PC-3 (cell line): ENCODE data around the gene MTCL3.
A peak's percentile ranks its signal among the peaks of the same experiment; 100 is the strongest.

ENCODE experiments used
- ATAC-seq: fragments of 200-7000 bp; cut with Tn5 transposase; 2 replicates; pipeline ENCODE4 v1.9.1; 2020; ENCODE audit warnings: mild to moderate bottlenecking, moderate library complexity
- BruUV-seq: library from RNA; stranded (reverse); fragments of 400-500 nt; replicated peaks from 2 replicates; lab custom pipeline; 2021; lab: Mats Ljungman, UMichigan
- CTCF ChIA-PET: fragments of 300-600 bp; sonication (Branson Sonifier 250); formaldehyde crosslinking; loops from one replicate; lab custom pipeline; 2022; ENCODE audit warnings: antibody characterized with exemption; lab: Charles Lee
- POLR2A ChIA-PET: fragments of 300-600 bp; sonication (Branson Sonifier 250); formaldehyde crosslinking; loops from one replicate; lab custom pipeline; 2022; ENCODE audit warnings: antibody characterized with exemption; ENCODE audit not compliant: unreplicated experiment; lab: Charles Lee
- DNase-seq: peaks from one replicate; pipeline ENCODE4 v3.0.0-alpha.2; 2015
- H2AFZ ChIP-seq: fragments of 300-600 bp; sonication (generic); 2 replicates; pipeline ENCODE4 v1.6.0; 2016; ENCODE audit warnings: antibody characterized with exemption, low read length
- H3F3A ChIP-seq: fragments of 300-600 bp; sonication (generic); one replicate; pipeline ENCODE4 v1.6.0; 2017; ENCODE audit warnings: antibody characterized with exemption, low read length, control low read depth, mild to moderate bottlenecking; ENCODE audit not compliant: unreplicated experiment
- H3K27ac ChIP-seq: fragments of 300-600 bp; sonication (generic); 2 replicates; pipeline ENCODE4 v1.5.1; 2016; ENCODE audit warnings: mild to moderate bottlenecking, low read length
- H3K27me3 ChIP-seq: fragments of 300-600 bp; sonication (generic); 2 replicates; pipeline ENCODE4 v1.6.1; 2016; ENCODE audit warnings: low read length, mixed read lengths
- H3K36me3 ChIP-seq: fragments of 300-600 bp; sonication (generic); 2 replicates; pipeline ENCODE4 v1.6.1; 2016; ENCODE audit warnings: low read depth, mixed run types, low read length, mixed read lengths
- H3K4me1 ChIP-seq: fragments of 300-600 bp; sonication (generic); 2 replicates; pipeline ENCODE4 v1.5.1; 2016; ENCODE audit warnings: low read length; ENCODE audit not compliant: insufficient read depth
- H3K4me2 ChIP-seq: fragments of 300-600 bp; sonication (generic); 2 replicates; pipeline ENCODE4 v1.6.0; 2016; ENCODE audit warnings: low read length
- H3K4me3 ChIP-seq: fragments of 300-600 bp; sonication (generic); 2 replicates; pipeline ENCODE4 v1.5.1; 2016; ENCODE audit warnings: mild to moderate bottlenecking, low read length, mixed read lengths
- H3K79me2 ChIP-seq: fragments of 300-600 bp; sonication (generic); 2 replicates; pipeline ENCODE4 v1.6.1; 2017; ENCODE audit warnings: low read length, mixed read lengths
- H3K9ac ChIP-seq: fragments of 300-600 bp; sonication (generic); 2 replicates; pipeline ENCODE4 v1.6.0; 2016; ENCODE audit warnings: mild to moderate bottlenecking, low read length
- H3K9me2 ChIP-seq: fragments of 300-600 bp; sonication (generic); replicated peaks from 2 replicates; pipeline ENCODE4 v1.6.1; 2016; ENCODE audit warnings: mixed run types, low read length, mixed read lengths
- H3K9me3 ChIP-seq: fragments of 300-600 bp; sonication (generic); 2 replicates; pipeline ENCODE4 v1.6.1; 2016; ENCODE audit warnings: low read length, mixed read lengths
- H4K20me1 ChIP-seq: fragments of 300-600 bp; sonication (generic); 2 replicates; pipeline ENCODE4 v1.6.1; 2016; ENCODE audit warnings: low read length, mixed read lengths
- CTCF ChIP-seq: fragments of 300-600 bp; sonication (generic); conservative IDR thresholded peaks from 2 replicates; pipeline ENCODE4 v1.5.1; 2017; ENCODE audit warnings: antibody characterized with exemption, low read depth, mild to moderate bottlenecking, low read length
- EZH2 ChIP-seq: fragments of 300-600 bp; sonication (generic); IDR thresholded peaks from one replicate; pipeline ENCODE4 v1.6.1; 2017; ENCODE audit warnings: antibody characterized with exemption, mild to moderate bottlenecking, low read length; ENCODE audit not compliant: unreplicated experiment
- EZH2phosphoT487 ChIP-seq: fragments of 300-600 bp; sonication (generic); IDR thresholded peaks from 2 replicates; pipeline ENCODE4 v1.6.1; 2018; ENCODE audit warnings: mild to moderate bottlenecking, antibody characterized with exemption, low read length, borderline replicate concordance
- intact Hi-C: fragments of 100-400 bp; cut with micrococcal nuclease; formaldehyde crosslinking; loops from 2 replicates; pipeline ENCODE4 v1.9.0; 2023

The MTCL3 gene

GRCh38 chr6:127516662-127517273 is 2.4 kb downstream of the MTCL3 start:
- ChIA-PET POLR2A (interaction anchor here (1.0 kb wide), 1 partner anchor 58 kb away, joined by 6 read pairs; the partner anchor contains the start of gene KIAA0408), CTCF (interaction anchor here (0.6 to 1.5 kb wide), 4 partner anchors 19 to 58 kb away, joined by 3 to 5 read pairs (median 4); partner anchors contain the start of gene KIAA0408)
- Histone ChIP-seq H3F3A (no peaks in the 10 kb centered on the region), H3K79me2 (no peaks in the 10 kb centered on the region), H3K9me2 (no peaks in the 10 kb centered on the region), H3K4me2 (peak overlapping the region; percentile 84), H3K4me1 (no peaks in the 10 kb centered on the region), H4K20me1 (no peaks in the 10 kb centered on the region), H3K27ac (no peak overlapping the region), H3K27me3 (peaks cover 2% of the 10 kb centered on the region; the same call in 1 of the 2 replicates), H3K9me3 (no peaks in the 10 kb centered on the region), H3K36me3 (peaks cover 2% of the 10 kb centered on the region; the same call in 1 of the 2 replicates), H3K4me3 (peak overlapping the region; percentile 66), H3K9ac (no peak overlapping the region), H2AFZ (peak overlapping the region; percentile 61; the same call in 1 of the 2 replicates)
- intact Hi-C loops = loop anchor here (1.0 to 5.0 kb wide), 2 partner anchors 34 to 51 kb away; no protein-coding TSS in a partner anchor
- BruUV-seq = no TSS peak
- ATAC-seq (peak; percentile 74), DNase-seq (peak; percentile 56)
- TF ChIP-seq EZH2 (no peak), EZH2phosphoT487 (no peak), CTCF (peak; percentile 76)

- H3K9me2 ChIP-seq = no peaks in the 10 kb centered on the region
- BruUV-seq = no TSS peak
- DNase-seq = peak; percentile 32
- H3K9me3 ChIP-seq = no peaks in the 10 kb centered on the region
- peaks cover 2% of the 10 kb centered on the region; the same call in 1 of the 2 replicates for H3K36me3 ChIP-seq
- peak overlapping the region; percentile 66 for H3K4me3 ChIP-seq
- H3K27ac ChIP-seq = no peak overlapping the region
- peak overlapping the region; percentile 61 for H2AFZ ChIP-seq
- ChIA-PET POLR2A (interaction anchor here (1.0 kb wide), 1 partner anchor 57 kb away, joined by 6 read pairs; the partner anchor contains the start of gene KIAA0408), CTCF (interaction anchor here (0.5 to 1.5 kb wide), 7 partner anchors 23 to 1522 kb away, joined by 3 to 5 read pairs (median 4); partner anchors contain the start of gene KIAA0408)
- ATAC-seq = peak; percentile 75
- intact Hi-C loops = loop anchor here (1.0 to 5.0 kb wide), 2 partner anchors 34 to 51 kb away; no protein-coding TSS in a partner anchor
- no peaks in the 10 kb centered on the region for H3K79me2 ChIP-seq
- H3F3A ChIP-seq = no peaks in the 10 kb centered on the region
- no peaks in the 10 kb centered on the region; the same call in 1 of the 2 replicates for H3K27me3 ChIP-seq
- no peaks in the 10 kb centered on the region for H4K20me1 ChIP-seq
- H3K9ac ChIP-seq = no peak overlapping the region
- H3K4me1 ChIP-seq = no peaks in the 10 kb centered on the region
- H3K4me2 ChIP-seq = peak overlapping the region; percentile 84
- no peak for TF ChIP-seq EZH2
- TF ChIP-seq CTCF = no peak
- TF ChIP-seq EZH2phosphoT487 = no peak
These were observed 3.1 kb downstream of the MTCL3 start for GRCh38 chr6:127515794-127516661.
